SK-N-MC (cell line): ENCODE measurements around the gene HCN3.
"Not testable (repeated sequence)": the region's sequence is repeated elsewhere in the genome, so short reads cannot be mapped to it uniquely, and the experiment has no call there.

ENCODE experiments used
- DNase-seq: peaks from one replicate; pipeline ENCODE4 v3.0.0-alpha.2; 2011; ENCODE audit warnings: low read depth, low spot score
- H3K27ac ChIP-seq: fragments of 200-600 bp; sonication (generic); 2 replicates; pipeline ENCODE4 v1.5.1; 2016; ENCODE audit warnings: mixed run types
- H3K36me3 ChIP-seq: fragments of 200-600 bp; sonication (generic); 2 replicates; pipeline ENCODE4 v1.6.1; 2017; ENCODE audit warnings: antibody characterized with exemption, low read length, mixed read lengths; ENCODE audit not compliant: insufficient read depth
- H3K4me3 ChIP-seq: fragments of 200-600 bp; sonication (generic); 2 replicates; pipeline ENCODE4 v1.5.1; 2016
- H3K9ac ChIP-seq: fragments of 200-600 bp; sonication (generic); 2 replicates; pipeline ENCODE4 v1.8.0; 2017; ENCODE audit warnings: mixed run types, mixed read lengths; ENCODE audit not compliant: insufficient read length
- H3K9me3 ChIP-seq: fragments of 200-600 bp; sonication (generic); 2 replicates; pipeline ENCODE4 v1.6.1; 2017; ENCODE audit warnings: low read depth, mild to moderate bottlenecking, antibody characterized with exemption, low read length, moderate library complexity, mixed read lengths
- EZH2 ChIP-seq: fragments of 200-600 bp; sonication (generic); IDR thresholded peaks from one replicate; pipeline ENCODE4 v1.6.1; 2017; ENCODE audit warnings: antibody characterized with exemption
- FOXP2 ChIP-seq: optimal IDR thresholded peaks from 2 replicates; pipeline ENCODE3; 2011; ENCODE audit warnings: mild to moderate bottlenecking, moderate library complexity; ENCODE audit not compliant: insufficient read depth; ENCODE audit errors: extremely low read length, control extremely low read depth
- POLR2AphosphoS5 ChIP-seq: IDR thresholded peaks from 2 replicates; pipeline ENCODE4 v1.6.1; 2012; ENCODE audit warnings: mild to moderate bottlenecking, low read depth, low read length, borderline replicate concordance

Gene HCN3

GRCh38 chr1:155285631-155286044 lies 8.4 kb downstream of the HCN3 start:
- Histone ChIP-seq H3K9me3 (no peaks in the 10 kb centered on the region), H3K9ac (no peak overlapping the region), H3K27ac (no peak overlapping the region), H3K4me3 (no peak overlapping the region), H3K36me3 (no peaks in the 10 kb centered on the region)
- no peak for DNase-seq
- TF ChIP-seq FOXP2 (no peak), EZH2 (no peak), POLR2AphosphoS5 (no peak)

DNA sequence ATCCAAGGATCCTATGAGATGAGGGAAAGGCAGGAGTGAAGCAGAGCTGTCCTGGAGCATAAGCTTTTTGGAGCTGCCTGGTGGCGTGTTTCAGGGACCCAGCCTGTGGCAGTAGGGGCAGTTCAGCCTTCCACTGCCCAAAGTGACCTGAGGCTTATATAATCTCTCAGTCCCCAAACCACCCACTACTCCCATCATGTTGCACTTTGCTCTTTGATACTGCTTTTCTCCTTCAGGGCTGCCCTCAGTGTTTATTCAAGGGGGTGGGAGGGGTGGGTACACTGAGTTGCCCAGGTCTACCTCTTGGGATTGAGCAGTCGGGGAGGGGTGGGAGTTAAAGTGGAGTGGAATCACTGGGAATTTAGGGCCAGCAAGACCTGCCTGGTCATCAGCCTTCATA lies 9.3 kb downstream of the HCN3 start:
- H3K9ac ChIP-seq = no peak overlapping the region
- H3K4me3 ChIP-seq = no peak overlapping the region
- no peaks in the 10 kb centered on the region for H3K9me3 ChIP-seq
- no peak overlapping the region for H3K27ac ChIP-seq
- TF ChIP-seq FOXP2 = no peak
- TF ChIP-seq EZH2 = no peak
- TF ChIP-seq POLR2AphosphoS5 = no peak
- DNase-seq = no peak
- H3K36me3 ChIP-seq = no peaks in the 10 kb centered on the region

DNA sequence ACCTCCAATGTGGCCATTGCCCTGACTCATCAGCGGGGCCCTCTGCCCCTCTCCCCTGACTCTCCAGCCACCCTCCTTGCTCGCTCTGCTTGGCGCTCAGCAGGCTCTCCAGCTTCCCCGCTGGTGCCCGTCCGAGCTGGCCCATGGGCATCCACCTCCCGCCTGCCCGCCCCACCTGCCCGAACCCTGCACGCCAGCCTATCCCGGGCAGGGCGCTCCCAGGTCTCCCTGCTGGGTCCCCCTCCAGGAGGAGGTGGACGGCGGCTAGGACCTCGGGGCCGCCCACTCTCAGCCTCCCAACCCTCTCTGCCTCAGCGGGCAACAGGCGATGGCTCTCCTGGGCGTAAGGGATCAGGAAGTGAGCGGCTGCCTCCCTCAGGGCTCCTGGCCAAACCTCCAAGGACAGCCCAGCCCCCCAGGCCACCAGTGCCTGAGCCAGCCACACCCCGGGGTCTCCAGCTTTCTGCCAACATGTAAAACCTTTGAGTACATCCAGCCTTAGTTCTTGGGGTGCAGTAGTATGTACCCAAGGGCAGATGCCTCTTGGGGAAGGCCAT lies 10.8 kb downstream of the HCN3 start:
- H3K4me3 ChIP-seq = no peak overlapping the region
- no peaks in the 10 kb centered on the region for H3K36me3 ChIP-seq
- DNase-seq = no peak
- no peaks in the 10 kb centered on the region for H3K9me3 ChIP-seq
- H3K9ac ChIP-seq = no peak overlapping the region
- TF ChIP-seq POLR2AphosphoS5 (no peak), FOXP2 (no peak), EZH2 (no peak)
- H3K27ac ChIP-seq = no peak overlapping the region

- not testable (repeated sequence) for H3K4me3 ChIP-seq, H3K27ac ChIP-seq, H3K36me3 ChIP-seq, H3K9ac ChIP-seq, DNase-seq, H3K9me3 ChIP-seq
Observed at GRCh38 chr1:155291006-155291405, 13.7 kb downstream of the HCN3 start.

- no peak overlapping the region for H3K4me3 ChIP-seq
- no peaks in the 10 kb centered on the region for H3K36me3 ChIP-seq
- no peak overlapping the region for H3K9ac ChIP-seq
- H3K27ac ChIP-seq = no peak overlapping the region
- H3K9me3 ChIP-seq = no peaks in the 10 kb centered on the region
- TF ChIP-seq POLR2AphosphoS5 = no peak
- no peak for TF ChIP-seq EZH2
- no peak for TF ChIP-seq FOXP2
- no peak for DNase-seq
Observed at GRCh38 chr1:155293086-155293749, 16.0 kb downstream of the HCN3 start.

- TF ChIP-seq POLR2AphosphoS5 (no peak), EZH2 (no peak), FOXP2 (no peak)
- H3K9me3 ChIP-seq = no peaks in the 10 kb centered on the region
- H3K4me3 ChIP-seq = no peak overlapping the region
- H3K9ac ChIP-seq = no peak overlapping the region
- DNase-seq = no peak
- H3K36me3 ChIP-seq = no peaks in the 10 kb centered on the region
- no peak overlapping the region for H3K27ac ChIP-seq
Observed at GRCh38 chr1:155294520-155295182, 17.4 kb downstream of the HCN3 start.

- no peak for DNase-seq
Observed at GRCh38 chr1:155295183-155295941, 18.1 kb downstream of the HCN3 start.

DNA sequence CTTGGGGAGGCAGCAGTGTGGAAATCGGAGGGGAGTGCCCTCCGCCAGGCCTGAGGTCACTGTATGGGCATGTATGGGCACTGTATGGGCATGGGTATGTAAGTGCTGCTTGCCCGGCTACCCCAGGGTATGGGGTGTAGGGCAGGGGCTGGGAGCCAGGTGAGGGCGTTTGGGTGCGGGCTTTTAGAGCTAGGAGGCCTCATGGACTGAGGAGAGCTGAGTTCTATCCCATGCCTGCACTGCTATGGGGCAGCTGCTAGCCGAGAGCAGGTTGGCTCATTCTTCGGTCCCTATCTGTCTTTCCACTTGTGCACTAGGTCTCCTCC lies 18.6 kb downstream of the HCN3 start:
- H3K9me3 ChIP-seq = no peaks in the 10 kb centered on the region
- H3K4me3 ChIP-seq = no peak overlapping the region
- DNase-seq = no peak
- no peak overlapping the region for H3K9ac ChIP-seq
- no peaks in the 10 kb centered on the region for H3K36me3 ChIP-seq
- TF ChIP-seq POLR2AphosphoS5 (no peak), EZH2 (no peak), FOXP2 (no peak)
- no peak overlapping the region for H3K27ac ChIP-seq

More at GRCh38 chr1:155295183-155295941, 18.1 kb downstream of the HCN3 start:
- H3K27ac ChIP-seq = no peak overlapping the region
- TF ChIP-seq EZH2 = no peak
- no peak for TF ChIP-seq FOXP2
- no peak for TF ChIP-seq POLR2AphosphoS5
- H3K9ac ChIP-seq = no peak overlapping the region
- H3K9me3 ChIP-seq = no peaks in the 10 kb centered on the region
- no peak overlapping the region for H3K4me3 ChIP-seq
- H3K36me3 ChIP-seq = no peaks in the 10 kb centered on the region
